NOMO-1 treated with dmso at 0.1 percent for 144 hours (cell line): ENCODE results near the gene ZFPL1.
A peak's percentile ranks its signal among the peaks of the same experiment; 100 is the strongest.

Experiments
- DNase-seq: peaks from one replicate; lab custom pipeline; 2025; ENCODE audit not compliant: unreplicated experiment; lab: John Stamatoyannopoulos, UW

The ZFPL1 gene

DNA sequence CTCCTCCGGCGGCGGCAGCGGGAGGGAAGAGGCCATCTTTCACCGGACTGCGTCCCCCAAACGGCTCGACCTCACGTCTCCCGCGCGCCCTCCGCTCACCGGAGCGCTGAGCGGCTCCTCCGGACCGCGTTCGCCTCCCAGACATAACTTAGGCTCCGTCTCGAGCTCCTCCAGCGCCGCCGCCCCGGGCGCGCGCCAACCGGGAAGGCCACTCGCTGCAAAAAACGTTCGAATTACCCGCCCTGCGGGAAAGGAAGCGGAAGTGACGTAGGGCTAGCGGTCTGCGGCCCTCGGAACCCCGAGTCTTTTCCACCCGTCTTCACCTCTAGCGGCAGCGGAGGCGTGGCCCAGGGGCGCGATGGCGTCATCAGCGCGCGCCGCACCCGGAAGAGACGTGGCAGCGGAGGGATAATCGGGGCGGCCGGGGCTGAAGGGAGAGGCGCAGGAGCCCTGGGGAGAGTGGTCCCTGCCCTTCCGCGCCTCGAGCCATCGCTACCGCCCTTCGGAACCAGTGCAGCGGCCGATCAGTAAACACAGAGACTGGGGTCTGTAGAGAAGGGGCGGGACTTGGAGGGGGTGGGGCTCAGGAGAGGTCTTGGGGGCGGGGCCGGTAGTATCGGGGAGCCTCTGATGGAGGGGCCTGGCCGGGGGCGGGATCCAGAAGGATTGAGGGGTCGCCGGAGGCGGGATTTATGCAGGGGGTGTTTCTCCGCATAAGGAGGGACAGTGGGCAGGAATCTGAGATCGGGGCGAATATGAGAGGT lies at the start of gene ZFPL1, which contains the start of gene CDCA5:
Gene ZFPL1, plus strand, starts transcription at position 389 of the 764 bp plus-strand sequence. CDS start 477 bp downstream, outside the sequence.
Gene CDCA5, minus strand, starts transcription at position 207 of the 764 bp plus-strand sequence. Its CDS starts 62 bp downstream, at position 145.
- DNase-seq = peak; percentile 96

DNA sequence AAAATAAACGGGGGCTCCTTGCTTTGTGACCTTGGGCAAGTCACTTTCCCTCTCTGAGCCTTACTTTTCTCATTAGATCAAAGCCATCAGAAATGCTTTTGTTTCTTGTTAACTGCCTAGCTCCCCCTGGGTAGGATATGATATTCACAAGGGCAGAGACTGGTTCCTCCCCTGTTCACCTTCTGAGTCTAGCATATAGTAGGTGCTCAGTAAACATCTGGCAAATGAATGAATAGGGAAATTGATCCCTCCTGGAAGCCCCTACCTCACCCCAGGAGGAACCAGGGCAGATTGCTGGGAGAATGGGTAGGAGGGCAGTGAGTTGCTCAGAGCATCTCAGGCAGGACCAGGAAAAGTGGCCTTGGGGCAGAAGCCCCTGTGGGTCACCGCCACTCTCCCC lies 49.6 kb upstream of the ZFPL1 start:
- DNase-seq = no peak

DNA sequence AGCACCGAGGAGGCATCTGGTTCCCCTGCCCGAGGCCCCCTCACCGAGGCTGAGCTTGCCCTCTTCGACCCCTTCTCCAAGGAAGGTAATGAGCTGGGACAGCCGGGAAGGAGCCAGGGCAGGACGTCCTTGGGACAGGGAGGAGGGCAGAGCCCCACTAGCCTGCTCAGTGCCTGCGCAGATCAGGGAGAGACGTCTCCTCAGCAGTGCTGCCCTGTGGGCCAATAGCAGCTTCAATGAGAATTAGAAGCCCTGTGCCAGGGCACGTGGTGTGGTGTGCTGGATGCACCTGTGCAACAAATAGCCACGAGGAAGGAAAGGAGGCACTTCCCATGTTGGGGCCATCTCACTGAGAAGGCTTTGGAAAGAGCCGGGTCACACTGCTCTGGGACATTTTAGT lies 48.4 kb upstream of the ZFPL1 start:
- DNase-seq = no peak

- DNase-seq = no peak
Measured at GRCh38 chr11:65036931-65037330, 47.1 kb upstream of the ZFPL1 start.

- no peak for DNase-seq
Measured at GRCh38 chr11:65040520-65040846, 43.5 kb upstream of the ZFPL1 start.

- peak; percentile 97 for DNase-seq
Measured at GRCh38 chr11:65040847-65041622, 43.0 kb upstream of the ZFPL1 start, which contains the start of gene SAC3D1. SAC3D1 (plus strand) TSS chr11:65041210; CDS start chr11:65041293, 83 bp downstream.

GRCh38 chr11:65042891-65043290 lies 41.1 kb upstream of the ZFPL1 start:
- DNase-seq = no peak

DNA sequence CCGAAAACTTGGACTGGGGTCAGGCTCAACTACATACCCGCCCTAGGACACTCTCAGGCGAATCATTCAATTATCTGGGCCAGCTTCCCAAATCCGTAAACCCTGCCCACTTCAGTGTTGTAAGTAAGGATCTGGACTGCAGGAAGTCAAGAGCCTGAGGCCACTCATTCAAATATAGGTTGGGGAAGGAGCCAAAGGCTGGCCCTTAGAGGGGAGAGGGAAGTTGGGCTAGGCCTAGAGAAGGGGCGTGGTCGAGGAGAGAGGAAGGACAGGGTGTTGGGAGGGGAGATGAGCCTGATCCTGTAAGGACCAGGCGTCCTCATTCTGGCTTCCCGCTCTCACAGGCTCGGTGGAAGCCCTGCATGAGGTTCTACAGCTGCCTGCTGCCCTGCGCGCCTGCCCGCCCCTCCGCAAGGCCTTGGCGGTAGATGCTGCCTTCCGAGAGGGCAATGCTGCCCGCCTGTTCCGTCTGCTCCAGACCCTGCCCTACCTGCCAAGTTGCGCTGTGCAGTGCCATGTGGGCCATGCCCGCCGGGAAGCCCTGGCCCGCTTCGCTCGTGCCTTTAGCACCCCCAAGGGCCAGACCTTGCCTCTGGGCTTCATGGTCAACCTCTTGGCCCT lies 40.0 kb upstream of the ZFPL1 start:
- DNase-seq = peak; percentile 62

GRCh38 chr11:65045061-65045460 lies 39.0 kb upstream of the ZFPL1 start:
- no peak for DNase-seq

- no peak for DNase-seq
Measured at GRCh38 chr11:65045728-65046127, 38.3 kb upstream of the ZFPL1 start.

DNA sequence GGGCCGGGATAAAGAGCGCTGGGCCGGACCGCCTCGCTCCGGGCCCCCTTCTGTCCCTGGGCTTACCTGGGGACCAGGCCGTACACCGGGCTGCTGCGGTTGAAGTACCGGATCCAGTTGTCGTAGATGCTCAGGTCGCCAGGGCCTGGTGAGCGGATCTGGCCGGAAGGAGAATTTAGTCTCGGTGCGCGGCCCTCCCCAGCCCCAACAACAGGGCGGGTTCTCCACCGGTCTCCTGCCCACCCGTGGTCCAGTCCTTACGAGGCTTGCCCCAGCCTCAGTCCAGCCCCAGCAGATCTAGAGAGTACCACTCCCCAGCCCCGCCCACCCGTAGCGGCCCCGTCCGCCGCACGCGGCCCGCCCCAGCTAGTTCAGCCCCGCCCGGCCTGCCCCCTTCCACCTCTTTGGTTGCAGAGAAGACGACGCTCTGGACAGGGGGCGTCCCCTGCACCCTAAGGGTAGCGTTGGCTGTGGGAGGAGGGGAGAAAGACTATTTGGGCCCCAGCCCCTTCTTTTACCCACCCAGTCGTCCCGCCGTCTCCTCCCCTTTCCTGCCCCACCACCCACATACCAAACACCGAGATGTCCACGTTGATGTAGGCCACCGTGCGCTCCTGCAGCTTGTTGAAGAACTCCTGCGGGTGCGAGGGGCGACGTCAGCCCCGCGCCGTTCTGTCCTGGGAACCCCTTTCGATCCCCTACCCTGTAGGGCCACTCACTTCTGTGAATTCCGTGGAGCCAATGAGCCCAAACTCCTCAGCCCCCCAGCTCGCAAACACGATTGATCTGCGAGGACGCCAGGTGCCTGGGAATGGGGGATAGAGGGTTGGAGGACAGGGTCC lies 36.2 kb upstream of the ZFPL1 start:
- DNase-seq = no peak

DNA sequence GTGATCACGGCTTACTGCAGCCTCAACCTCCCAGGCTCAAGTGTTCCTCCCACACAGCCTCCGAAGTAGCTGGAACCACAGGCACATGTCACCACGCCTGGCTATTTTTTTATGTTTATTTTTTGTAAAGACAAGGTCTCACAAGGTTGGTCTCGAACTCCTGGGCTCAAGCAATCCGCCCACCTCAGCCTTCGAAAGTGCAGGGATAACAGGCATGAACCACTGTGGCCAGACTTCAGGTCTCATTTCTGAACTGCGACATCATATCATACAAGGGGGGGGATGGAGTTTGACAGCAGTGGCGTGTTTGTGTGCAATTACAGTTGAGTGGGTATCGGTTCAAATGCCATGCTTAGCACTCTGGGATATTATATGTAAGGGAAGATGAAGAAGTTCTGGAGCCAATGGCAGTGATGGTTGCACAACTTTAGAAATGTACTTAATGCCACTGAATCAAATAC lies 32.6 kb upstream of the ZFPL1 start:
- DNase-seq = no peak

- DNase-seq = no peak
Measured at GRCh38 chr11:65053827-65054508, 30.1 kb upstream of the ZFPL1 start.

- no peak for DNase-seq
Measured at GRCh38 chr11:65055538-65055937, 28.5 kb upstream of the ZFPL1 start.

DNA sequence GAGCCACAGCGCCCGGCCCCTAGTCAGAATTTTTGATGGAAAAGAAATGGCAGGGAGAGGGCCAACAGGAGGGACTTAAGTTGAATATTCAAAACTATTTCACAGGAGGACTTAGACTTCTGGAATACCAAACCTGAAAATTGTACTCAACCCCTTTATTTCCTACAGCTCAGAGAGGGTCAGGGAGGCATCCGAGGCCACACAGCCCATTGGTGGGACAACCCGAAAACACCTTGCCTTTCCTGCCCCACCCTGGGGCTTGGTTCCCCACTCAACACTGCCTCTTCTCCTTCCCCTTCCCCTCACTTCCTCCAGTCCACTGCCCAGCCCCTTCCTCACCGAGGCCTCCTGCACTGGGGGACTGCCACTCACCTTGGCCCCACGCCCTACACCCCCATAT lies 27.0 kb upstream of the ZFPL1 start:
- DNase-seq = no peak

GRCh38 chr11:65057526-65057925 lies 26.5 kb upstream of the ZFPL1 start:
- DNase-seq = no peak

GRCh38 chr11:65058012-65058411 lies 26.0 kb upstream of the ZFPL1 start:
- DNase-seq = no peak

DNA sequence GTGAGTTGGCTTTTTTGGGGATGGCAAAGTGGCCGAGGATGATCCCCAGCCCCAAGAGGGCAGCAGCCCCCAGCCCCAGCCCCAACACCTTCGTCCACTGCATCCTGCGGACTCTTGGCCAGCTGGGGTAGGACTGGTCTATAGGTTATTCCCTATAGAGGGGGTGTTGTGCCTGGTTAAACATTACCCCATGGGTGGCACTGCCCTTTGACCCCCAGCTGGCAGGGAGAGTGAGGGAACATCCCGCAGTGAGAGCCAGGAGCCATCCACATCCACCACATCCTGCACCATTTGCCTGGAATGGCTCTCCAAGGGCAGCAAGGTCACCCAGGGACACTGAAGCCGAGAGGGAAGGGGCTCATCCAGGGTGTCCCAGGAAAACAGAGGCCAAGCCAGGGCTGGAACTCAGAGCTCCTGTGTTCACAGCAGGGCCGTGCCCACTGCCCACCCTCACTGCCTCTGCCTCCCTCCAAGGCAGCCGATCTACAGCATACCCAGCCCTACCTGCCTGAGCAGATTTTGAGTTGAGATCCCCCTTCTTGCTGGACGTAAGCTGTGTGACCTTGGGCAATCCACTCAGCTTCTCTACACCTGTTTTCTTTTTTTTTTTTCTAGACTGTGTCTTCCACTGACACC lies 25.5 kb upstream of the ZFPL1 start, which contains the start of gene NAALADL1:
Gene NAALADL1, minus strand, starts transcription at position 135 of the 636 bp plus-strand sequence. Its CDS starts 32 bp downstream, at position 103.
- DNase-seq = no peak

GRCh38 chr11:65059523-65059922 lies 24.5 kb upstream of the ZFPL1 start:
- DNase-seq = no peak
